Measurements from ENCODE around the gene CYP4F2. TPM values are rescaled to one million over a fixed set of nuclear protein-coding genes. Genes with fewer than 3 reads are reported as not detected.

Gene CYP4F2
- total RNA-seq, 1 donor from 2014 or later = not detected

Other genes starting within 250 kb of the CYP4F2 start
- not detected in 2 replicates for gene CYP4F12, start 225.0 kb downstream of the CYP4F2 start, total RNA-seq
- gene OR10H2, start 170.1 kb downstream of the CYP4F2 start, total RNA-seq = not detected in 2 replicates
- gene OR10H3, start 160.1 kb downstream of the CYP4F2 start, total RNA-seq = not detected in 2 replicates
- not detected in 2 replicates for gene OR10H5, start 110.4 kb downstream of the CYP4F2 start, total RNA-seq
- gene OR10H1, start 82.4 kb downstream of the CYP4F2 start, total RNA-seq = 0.05 TPM in 1 of 2 replicates, not detected in the other
- gene CYP4F11, start 36.5 kb upstream of the CYP4F2 start, total RNA-seq = not detected in 2 replicates
- gene OR10H4, start 50.9 kb upstream of the CYP4F2 start, total RNA-seq = not detected in 2 replicates
- gene TPM4, start 178.4 kb upstream of the CYP4F2 start, total RNA-seq = 565 and 576 TPM in 2 replicates
- 175 and 193 TPM in 2 replicates for gene RAB8A, start 213.8 kb upstream of the CYP4F2 start, total RNA-seq
- gene HSH2D, start 245.6 kb upstream of the CYP4F2 start, total RNA-seq = 60.5 and 63.2 TPM in 2 replicates

All from T-helper 1 cell treated with Interleukin-12 subunit alpha and Interleukin-12 subunit beta and Interleukin-4 antibody, amounts not matched to agents 30 ng/mL and 1 ng/mL, for 36 hours (primary cell).